Measurements from ENCODE around the gene FBXL2.

FBXL2 gene

DNA sequence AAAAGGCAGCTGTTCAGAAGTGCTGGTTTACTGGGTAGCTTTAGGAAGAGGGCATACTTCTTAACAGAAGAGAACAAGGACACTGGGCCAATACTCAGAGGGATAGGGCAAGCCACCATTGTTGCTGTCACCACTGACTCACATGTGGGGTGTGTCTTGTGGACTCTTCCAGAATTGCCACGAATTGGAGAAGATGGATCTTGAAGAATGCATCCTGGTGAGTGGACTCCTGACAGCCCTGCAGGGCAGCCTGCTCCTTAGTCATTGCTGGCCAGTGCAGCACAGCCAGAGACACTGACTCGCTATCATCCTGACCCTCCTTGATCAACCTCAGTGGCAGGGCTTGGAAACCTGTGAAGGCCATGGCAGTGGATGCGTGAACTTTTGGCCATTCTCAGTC lies 100.7 kb downstream of the FBXL2 start (continued):
- TF ChIP-seq TSHZ2 (CRISPR knock-in tag; IDR thresholded peaks at IDR 0.05): no peak
- no peak for TF ChIP-seq PPARA (CRISPR knock-in tag; IDR thresholded peaks at IDR 0.05; ENCODE audit: borderline replicate concordance)
- no peak for TF ChIP-seq CSDC2 (CRISPR knock-in tag; IDR thresholded peaks at IDR 0.05)
- no peak for TF ChIP-seq TOX (CRISPR knock-in tag; IDR thresholded peaks at IDR 0.05; ENCODE audit: borderline replicate concordance)
- no peak for TF ChIP-seq ESRRG (CRISPR knock-in tag; IDR thresholded peaks at IDR 0.05)

GRCh38 chr3:33380653-33381052 lies 103.4 kb downstream of the FBXL2 start:
- no peak for ATAC-seq
- TF ChIP-seq TCF4 (CRISPR knock-in tag; IDR thresholded peaks at IDR 0.05; ENCODE audit: borderline replicate concordance) (no peak), BACH2 (CRISPR knock-in tag; IDR thresholded peaks at IDR 0.05; ENCODE audit: borderline replicate concordance) (no peak), ESRRG (CRISPR knock-in tag; IDR thresholded peaks at IDR 0.05) (no peak), PPARA (CRISPR knock-in tag; IDR thresholded peaks at IDR 0.05; ENCODE audit: borderline replicate concordance) (no peak), ZNF70 (CRISPR knock-in tag; IDR thresholded peaks at IDR 0.05) (no peak), ZFP3 (CRISPR knock-in tag; IDR thresholded peaks at IDR 0.05) (no peak), TSHZ2 (CRISPR knock-in tag; IDR thresholded peaks at IDR 0.05) (no peak), POU6F1 (CRISPR knock-in tag; IDR thresholded peaks at IDR 0.05; ENCODE audit: borderline replicate concordance, low read depth) (no peak), GLIS3 (CRISPR knock-in tag; IDR thresholded peaks at IDR 0.05) (no peak), ISL1 (CRISPR knock-in tag; IDR thresholded peaks at IDR 0.05) (no peak), TOX (CRISPR knock-in tag; IDR thresholded peaks at IDR 0.05; ENCODE audit: borderline replicate concordance) (no peak), ZNF8 (CRISPR knock-in tag; IDR thresholded peaks at IDR 0.05) (no peak)
- TF ChIP-seq, protein P1, sequence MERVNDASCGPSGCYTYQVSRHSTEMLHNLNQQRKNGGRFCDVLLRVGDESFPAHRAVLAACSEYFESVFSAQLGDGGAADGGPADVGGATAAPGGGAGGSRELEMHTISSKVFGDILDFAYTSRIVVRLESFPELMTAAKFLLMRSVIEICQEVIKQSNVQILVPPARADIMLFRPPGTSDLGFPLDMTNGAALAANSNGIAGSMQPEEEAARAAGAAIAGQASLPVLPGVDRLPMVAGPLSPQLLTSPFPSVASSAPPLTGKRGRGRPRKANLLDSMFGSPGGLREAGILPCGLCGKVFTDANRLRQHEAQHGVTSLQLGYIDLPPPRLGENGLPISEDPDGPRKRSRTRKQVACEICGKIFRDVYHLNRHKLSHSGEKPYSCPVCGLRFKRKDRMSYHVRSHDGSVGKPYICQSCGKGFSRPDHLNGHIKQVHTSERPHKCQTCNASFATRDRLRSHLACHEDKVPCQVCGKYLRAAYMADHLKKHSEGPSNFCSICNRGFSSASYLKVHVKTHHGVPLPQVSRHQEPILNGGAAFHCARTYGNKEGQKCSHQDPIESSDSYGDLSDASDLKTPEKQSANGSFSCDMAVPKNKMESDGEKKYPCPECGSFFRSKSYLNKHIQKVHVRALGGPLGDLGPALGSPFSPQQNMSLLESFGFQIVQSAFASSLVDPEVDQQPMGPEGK (CRISPR knock-in tag; IDR thresholded peaks at IDR 0.05; ENCODE audit: borderline replicate concordance): no peak
- TF ChIP-seq, protein P2, sequence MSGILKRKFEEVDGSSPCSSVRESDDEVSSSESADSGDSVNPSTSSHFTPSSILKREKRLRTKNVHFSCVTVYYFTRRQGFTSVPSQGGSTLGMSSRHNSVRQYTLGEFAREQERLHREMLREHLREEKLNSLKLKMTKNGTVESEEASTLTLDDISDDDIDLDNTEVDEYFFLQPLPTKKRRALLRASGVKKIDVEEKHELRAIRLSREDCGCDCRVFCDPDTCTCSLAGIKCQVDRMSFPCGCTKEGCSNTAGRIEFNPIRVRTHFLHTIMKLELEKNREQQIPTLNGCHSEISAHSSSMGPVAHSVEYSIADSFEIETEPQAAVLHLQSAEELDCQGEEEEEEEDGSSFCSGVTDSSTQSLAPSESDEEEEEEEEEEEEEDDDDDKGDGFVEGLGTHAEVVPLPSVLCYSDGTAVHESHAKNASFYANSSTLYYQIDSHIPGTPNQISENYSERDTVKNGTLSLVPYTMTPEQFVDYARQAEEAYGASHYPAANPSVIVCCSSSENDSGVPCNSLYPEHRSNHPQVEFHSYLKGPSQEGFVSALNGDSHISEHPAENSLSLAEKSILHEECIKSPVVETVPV (CRISPR knock-in tag; IDR thresholded peaks at IDR 0.05): no peak

DNA sequence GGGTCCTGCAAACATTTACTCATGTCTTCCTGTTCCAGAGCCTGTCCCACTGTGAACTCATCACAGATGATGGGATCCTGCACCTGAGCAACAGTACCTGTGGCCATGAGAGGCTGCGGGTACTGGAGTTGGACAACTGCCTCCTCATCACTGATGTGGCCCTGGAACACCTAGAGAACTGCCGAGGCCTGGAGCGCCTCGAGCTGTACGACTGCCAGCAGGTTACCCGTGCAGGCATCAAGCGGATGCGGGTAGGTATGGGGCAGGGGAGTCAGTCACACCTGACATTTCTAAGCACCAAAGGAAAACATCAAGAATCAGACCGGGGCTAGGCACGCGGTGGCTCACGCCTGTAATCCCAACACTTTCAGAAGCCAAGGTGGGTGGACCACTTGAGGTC lies 106.7 kb downstream of the FBXL2 start:
- TF ChIP-seq POU6F1 (CRISPR knock-in tag; IDR thresholded peaks at IDR 0.05; ENCODE audit: borderline replicate concordance, low read depth) (no peak), ARNTL (CRISPR knock-in tag; IDR thresholded peaks at IDR 0.05; ENCODE audit: borderline replicate concordance, low read depth) (no peak)
- ATAC-seq: no peak
